Ovary (tissue), 3 donors: ENCODE results near the gene GSG1.

Experiments used
- EP300 ChIP-seq: sonication (generic); formaldehyde crosslinking; IDR thresholded peaks from one replicate; pipeline ENCODE4 v1.6.1; 2017; ENCODE audit warnings: antibody characterized with exemption
- POLR2A ChIP-seq: fragments of 450-650 bp; IDR thresholded peaks from one replicate; pipeline ENCODE4 v1.6.1; 2017; ENCODE audit warnings: antibody characterized with exemption, mild to moderate bottlenecking, moderate library complexity
- TF ChIP-seq, protein P1 (sequence below), 3 donors: fragments of 450-650 bp in 2 of 3; fragments of 200-600 bp in 1 of 3; IDR thresholded peaks; one replicate each; pipeline versions ENCODE4 v1.5.1 to v1.8.0; 2016 to 2022; ENCODE audit warnings: antibody characterized with exemption in 3 of 3, mild to moderate bottlenecking in 1 of 3
- donor health status: DM: no; HTN: no; CAD: no.

DNA sequence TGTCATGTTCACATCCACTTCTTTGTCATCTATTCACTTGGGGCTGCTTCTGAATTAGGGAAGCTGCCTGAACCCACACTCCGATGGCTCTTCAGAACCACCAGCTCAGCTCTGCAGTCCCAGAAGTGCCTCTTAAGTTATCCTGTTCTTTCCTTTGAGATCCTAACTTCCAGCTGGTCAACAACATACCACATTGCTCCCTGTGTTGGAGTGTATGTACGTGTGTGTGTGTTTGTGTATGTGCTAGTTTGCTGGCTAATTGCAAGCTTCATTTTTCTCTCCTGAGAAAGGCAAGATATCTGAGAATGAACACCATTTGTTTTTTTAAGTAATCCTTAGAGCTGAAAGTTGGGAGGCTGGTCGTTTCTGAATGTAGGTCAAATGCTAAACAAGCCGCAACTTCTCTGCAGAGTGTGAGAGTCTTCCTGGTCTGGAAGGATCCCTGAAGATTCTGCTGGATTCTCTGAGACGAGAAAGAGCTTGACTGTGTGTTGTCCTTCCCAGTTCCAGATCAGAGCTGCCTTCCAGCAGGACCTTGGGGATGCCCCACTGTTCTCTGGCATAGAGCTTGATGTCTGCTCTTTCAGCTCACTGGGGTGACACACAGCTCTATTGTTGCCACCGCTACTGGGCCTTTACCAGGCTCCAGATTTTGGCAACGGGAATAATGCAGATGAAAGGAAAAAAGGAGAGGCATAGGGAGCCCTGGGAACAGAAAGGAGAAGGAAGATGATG is 839 bp downstream of the GSG1 start:
- TF ChIP-seq, protein P1, sequence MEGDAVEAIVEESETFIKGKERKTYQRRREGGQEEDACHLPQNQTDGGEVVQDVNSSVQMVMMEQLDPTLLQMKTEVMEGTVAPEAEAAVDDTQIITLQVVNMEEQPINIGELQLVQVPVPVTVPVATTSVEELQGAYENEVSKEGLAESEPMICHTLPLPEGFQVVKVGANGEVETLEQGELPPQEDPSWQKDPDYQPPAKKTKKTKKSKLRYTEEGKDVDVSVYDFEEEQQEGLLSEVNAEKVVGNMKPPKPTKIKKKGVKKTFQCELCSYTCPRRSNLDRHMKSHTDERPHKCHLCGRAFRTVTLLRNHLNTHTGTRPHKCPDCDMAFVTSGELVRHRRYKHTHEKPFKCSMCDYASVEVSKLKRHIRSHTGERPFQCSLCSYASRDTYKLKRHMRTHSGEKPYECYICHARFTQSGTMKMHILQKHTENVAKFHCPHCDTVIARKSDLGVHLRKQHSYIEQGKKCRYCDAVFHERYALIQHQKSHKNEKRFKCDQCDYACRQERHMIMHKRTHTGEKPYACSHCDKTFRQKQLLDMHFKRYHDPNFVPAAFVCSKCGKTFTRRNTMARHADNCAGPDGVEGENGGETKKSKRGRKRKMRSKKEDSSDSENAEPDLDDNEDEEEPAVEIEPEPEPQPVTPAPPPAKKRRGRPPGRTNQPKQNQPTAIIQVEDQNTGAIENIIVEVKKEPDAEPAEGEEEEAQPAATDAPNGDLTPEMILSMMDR (IDR thresholded peaks at IDR 0.05), result no peak
- TF ChIP-seq POLR2A, result no peak
- no peak for TF ChIP-seq EP300
